ENCODE results near the gene MICALL1.
"Not testable (repeated sequence)": the region's sequence is repeated elsewhere in the genome, so short reads cannot be mapped to it uniquely, and the experiment has no call there.

Gene MICALL1

GRCh38 chr22:37973271-37974170 is 67.4 kb downstream of the MICALL1 start:
- TF ChIP-seq CTCF (IDR thresholded peaks at IDR 0.05): no peak
- Histone ChIP-seq H3K79me2 (no peaks in the 10 kb centered on the region), H3K27ac (no peak overlapping the region), H3K4me2 (ENCODE audit: low read length) (no peak overlapping the region), H3K27me3 (ENCODE audit: control insufficient read depth, insufficient read depth, low read length) (no peaks in the 10 kb centered on the region), H3K4me3 (ENCODE audit: low read depth, low read length) (no peak overlapping the region), H3K9me3 (ENCODE audit: control insufficient read depth, low read length) (no peaks in the 10 kb centered on the region), H3K36me3 (ENCODE audit: control insufficient read depth, insufficient read depth, low read length) (no peaks in the 10 kb centered on the region), H3K4me1 (no peaks in the 10 kb centered on the region), H2AFZ (no peak overlapping the region), H3K9ac (no peak overlapping the region)

DNA sequence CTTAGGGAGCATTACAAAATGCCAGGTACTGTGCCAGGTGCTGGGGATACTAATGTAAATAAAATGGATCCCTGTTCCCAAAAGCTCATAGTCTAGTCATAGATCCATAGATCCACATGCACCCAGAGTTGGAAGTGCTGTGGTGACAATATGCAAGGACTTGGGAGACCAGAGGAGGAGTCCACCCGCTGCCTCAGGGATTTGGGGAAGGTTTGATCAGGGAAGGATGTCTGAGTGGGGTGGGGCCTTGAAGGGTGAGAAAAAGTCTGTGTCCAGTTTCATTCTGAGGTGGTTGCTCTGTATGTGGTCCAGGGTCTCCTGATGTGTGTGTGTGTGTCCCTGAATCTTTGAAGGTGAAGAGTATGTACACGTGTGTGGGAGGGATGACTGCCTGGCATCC is 69.1 kb downstream of the MICALL1 start:
- H3K4me3 ChIP-seq (ENCODE audit: low read depth, low read length): no peak overlapping the region
- no peaks in the 10 kb centered on the region for H3K36me3 ChIP-seq (ENCODE audit: control insufficient read depth, insufficient read depth, low read length)

GRCh38 chr22:37976022-37976421 is 69.9 kb downstream of the MICALL1 start:
- not testable (repeated sequence) for H3K9me3 ChIP-seq (ENCODE audit: control insufficient read depth, low read length); H3K4me2 ChIP-seq (ENCODE audit: low read length); H3K4me3 ChIP-seq (ENCODE audit: low read depth, low read length); H3K4me1 ChIP-seq; H3K79me2 ChIP-seq; H3K27ac ChIP-seq; H3K9ac ChIP-seq; H2AFZ ChIP-seq; H3K27me3 ChIP-seq (ENCODE audit: control insufficient read depth, insufficient read depth, low read length); H3K36me3 ChIP-seq (ENCODE audit: control insufficient read depth, insufficient read depth, low read length)

More for the DNA sequence above, 69.1 kb downstream of the MICALL1 start:
- Histone ChIP-seq H3K27ac (no peak overlapping the region), H3K27me3 (ENCODE audit: control insufficient read depth, insufficient read depth, low read length) (no peaks in the 10 kb centered on the region), H2AFZ (no peak overlapping the region), H3K4me1 (no peaks in the 10 kb centered on the region), H3K4me2 (ENCODE audit: low read length) (no peak overlapping the region), H3K9me3 (ENCODE audit: control insufficient read depth, low read length) (no peaks in the 10 kb centered on the region), H3K79me2 (no peaks in the 10 kb centered on the region), H3K9ac (no peak overlapping the region)
- no peak for TF ChIP-seq CTCF (IDR thresholded peaks at IDR 0.05)

DNA sequence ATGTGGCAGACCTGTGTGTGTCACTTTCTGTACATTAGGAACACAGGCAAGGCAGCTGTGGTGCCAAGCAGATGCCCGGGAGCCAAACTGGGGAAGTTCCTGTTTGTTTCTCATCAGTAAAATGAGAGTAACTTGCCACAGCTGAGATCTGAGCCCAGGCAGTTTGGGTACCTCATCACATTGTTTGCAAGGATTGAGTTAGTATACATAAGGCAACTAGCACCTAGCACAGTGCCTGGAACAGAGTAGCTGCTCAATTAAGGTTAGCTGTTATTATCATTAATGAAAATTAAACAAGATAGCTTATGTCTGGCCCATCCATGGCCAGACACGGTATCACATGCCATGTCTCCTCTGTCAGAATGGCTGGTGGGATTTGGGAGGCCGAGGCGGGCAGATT is 70.5 kb downstream of the MICALL1 start:
- H3K4me3 ChIP-seq (ENCODE audit: low read depth, low read length): no peak overlapping the region
- TF ChIP-seq CTCF (IDR thresholded peaks at IDR 0.05): no peak
- no peaks in the 10 kb centered on the region for H3K27me3 ChIP-seq (ENCODE audit: control insufficient read depth, insufficient read depth, low read length)
- H3K27ac ChIP-seq: no peak overlapping the region
- no peaks in the 10 kb centered on the region for H3K79me2 ChIP-seq
- H3K4me2 ChIP-seq (ENCODE audit: low read length): no peak overlapping the region
- no peaks in the 10 kb centered on the region for H3K36me3 ChIP-seq (ENCODE audit: control insufficient read depth, insufficient read depth, low read length)
- H3K4me1 ChIP-seq: no peaks in the 10 kb centered on the region
- H2AFZ ChIP-seq: no peak overlapping the region
- no peaks in the 10 kb centered on the region for H3K9me3 ChIP-seq (ENCODE audit: control insufficient read depth, low read length)
- no peak overlapping the region for H3K9ac ChIP-seq

GRCh38 chr22:37979782-37980181 is 73.7 kb downstream of the MICALL1 start:
- no peaks in the 10 kb centered on the region for H3K27me3 ChIP-seq (ENCODE audit: control insufficient read depth, insufficient read depth, low read length)
- H3K4me1 ChIP-seq: no peaks in the 10 kb centered on the region
- no peak overlapping the region for H3K4me3 ChIP-seq (ENCODE audit: low read depth, low read length)
- no peak for TF ChIP-seq CTCF (IDR thresholded peaks at IDR 0.05)
- no peak overlapping the region for H3K27ac ChIP-seq
- H2AFZ ChIP-seq: no peak overlapping the region
- H3K79me2 ChIP-seq: no peaks in the 10 kb centered on the region
- H3K36me3 ChIP-seq (ENCODE audit: control insufficient read depth, insufficient read depth, low read length): no peaks in the 10 kb centered on the region
- H3K9ac ChIP-seq: no peak overlapping the region
- no peaks in the 10 kb centered on the region for H3K9me3 ChIP-seq (ENCODE audit: control insufficient read depth, low read length)
- no peak overlapping the region for H3K4me2 ChIP-seq (ENCODE audit: low read length)

All from parathyroid adenoma (tissue), 2 donors.